A549 (cell line): ENCODE data around the gene EPS8.

ENCODE experiments used
- CTCF ChIP-seq: fragments of >200 bp; sonication (Bioruptor Twin); formaldehyde crosslinking; IDR thresholded peaks from 3 replicates; pipeline ENCODE4 v1.5.1; 2016
- ZC3H11A ChIP-seq: fragments of 450-650 bp; IDR thresholded peaks from 2 replicates; pipeline ENCODE4 v1.6.1; 2014; ENCODE audit warnings: antibody characterized with exemption, mild to moderate bottlenecking

GRCh38 chr12:15726027-15726877, 62.9 kb downstream of the EPS8 start:
- TF ChIP-seq ZC3H11A (no peak), CTCF (no peak)
